NCI-H1105 (cell line): ENCODE data around the gene ENC1.

Experiments used
- DNase-seq: peaks from one replicate; lab custom pipeline; 2025; lab: John Stamatoyannopoulos, UW

Gene ENC1

DNA sequence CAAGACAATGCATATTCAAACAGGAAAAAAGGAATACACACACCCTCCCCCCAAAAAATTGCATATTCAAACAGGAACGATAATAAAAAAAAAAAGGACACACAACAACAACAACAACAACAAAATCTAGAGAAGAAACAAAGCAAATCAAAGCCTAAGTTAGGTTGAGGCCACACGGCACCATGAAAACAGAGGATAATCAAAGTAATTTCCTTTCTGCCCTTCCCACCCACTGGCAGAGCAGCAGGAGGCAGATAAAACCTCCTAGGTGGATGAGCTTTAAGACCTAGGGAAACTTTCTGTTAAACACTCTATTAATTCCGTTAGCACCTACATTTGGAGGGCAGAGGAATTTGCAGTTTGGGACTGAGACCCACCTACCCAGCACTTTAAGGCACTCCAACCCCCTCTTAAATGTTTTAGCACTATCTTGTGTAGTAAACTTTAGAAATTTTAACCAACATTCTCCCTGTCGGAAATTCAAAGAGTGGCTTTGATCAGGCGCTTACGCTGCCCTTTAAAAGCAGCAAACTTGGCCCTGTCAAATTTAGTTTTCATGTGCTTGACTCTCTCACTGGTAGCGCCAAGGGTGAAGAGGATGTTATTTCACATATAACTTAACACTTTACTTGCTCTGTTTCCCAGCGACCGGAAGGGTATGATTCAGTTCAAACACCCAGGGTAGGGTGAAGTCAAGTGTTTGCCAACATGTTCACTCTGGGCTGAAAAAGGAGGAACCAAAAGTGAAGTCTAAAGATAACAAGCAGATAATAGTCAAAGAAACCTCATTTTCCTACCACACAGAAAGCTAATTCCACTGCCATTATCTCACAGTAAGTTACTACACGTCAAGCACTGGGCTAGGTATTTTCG, 9.2 kb downstream of the ENC1 start:
- no peak for DNase-seq

GRCh38 chr5:74630453-74631066, 10.0 kb downstream of the ENC1 start:
- DNase-seq, result no peak

- DNase-seq, result no peak
Measured at GRCh38 chr5:74629326-74629725, 11.2 kb downstream of the ENC1 start.

DNA sequence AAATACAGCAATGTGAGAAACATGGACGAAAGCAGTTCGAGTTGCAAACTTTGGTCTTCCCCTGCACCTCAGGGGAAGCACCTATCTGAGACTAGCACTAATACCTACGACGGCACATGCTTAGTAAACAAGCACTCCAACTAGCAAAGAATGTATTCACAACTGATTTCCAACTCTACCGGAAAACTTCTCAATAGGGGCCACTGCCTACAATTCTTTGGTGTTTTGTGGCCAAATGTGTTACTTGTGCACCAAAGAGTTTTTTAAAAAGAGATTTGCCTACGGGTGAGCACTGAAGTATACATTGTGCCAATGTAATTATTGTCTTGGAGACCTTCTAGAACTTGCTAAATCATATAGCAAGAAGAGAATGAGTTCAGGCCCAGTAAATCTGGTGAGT, 12.2 kb downstream of the ENC1 start:
- DNase-seq, result no peak

DNA sequence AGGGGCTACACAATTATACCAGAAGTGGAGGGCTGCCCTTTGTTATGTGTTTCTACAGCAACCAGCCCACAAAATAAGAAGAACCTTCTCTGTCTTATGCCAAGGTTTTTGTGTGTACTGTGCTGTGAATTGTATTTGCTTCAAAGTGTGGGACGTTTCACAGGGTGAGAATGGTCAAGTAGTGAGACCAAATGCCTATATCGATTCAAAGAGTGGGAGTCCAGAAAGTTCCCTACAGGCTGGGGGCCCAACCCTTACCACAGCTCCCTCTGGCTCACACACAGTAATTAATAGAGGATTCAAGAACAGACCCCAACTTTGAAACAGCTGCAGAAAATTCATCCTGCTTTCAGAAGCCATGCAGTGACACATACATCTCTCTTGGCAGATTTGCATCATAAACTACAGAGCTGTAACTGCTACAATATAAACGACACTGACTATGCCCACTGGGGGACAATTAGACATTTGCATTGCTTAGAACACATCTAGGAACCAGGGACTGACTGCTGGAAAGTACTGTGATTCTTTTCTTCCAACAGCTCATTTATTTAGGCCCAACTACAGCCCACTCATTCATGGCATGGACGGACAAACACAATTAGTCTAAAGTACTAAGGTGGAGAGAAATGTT, 12.8 kb downstream of the ENC1 start:
- DNase-seq, result no peak

GRCh38 chr5:74626386-74627222, 13.9 kb downstream of the ENC1 start:
- no peak for DNase-seq

GRCh38 chr5:74625742-74626241, 14.7 kb downstream of the ENC1 start:
- no peak for DNase-seq

- no peak for DNase-seq
Measured at GRCh38 chr5:74624931-74625505, 15.5 kb downstream of the ENC1 start.

GRCh38 chr5:74624501-74624900, 16.0 kb downstream of the ENC1 start:
- DNase-seq, result no peak

- DNase-seq, result no peak
Measured at GRCh38 chr5:74623748-74624408, 16.6 kb downstream of the ENC1 start.

DNA sequence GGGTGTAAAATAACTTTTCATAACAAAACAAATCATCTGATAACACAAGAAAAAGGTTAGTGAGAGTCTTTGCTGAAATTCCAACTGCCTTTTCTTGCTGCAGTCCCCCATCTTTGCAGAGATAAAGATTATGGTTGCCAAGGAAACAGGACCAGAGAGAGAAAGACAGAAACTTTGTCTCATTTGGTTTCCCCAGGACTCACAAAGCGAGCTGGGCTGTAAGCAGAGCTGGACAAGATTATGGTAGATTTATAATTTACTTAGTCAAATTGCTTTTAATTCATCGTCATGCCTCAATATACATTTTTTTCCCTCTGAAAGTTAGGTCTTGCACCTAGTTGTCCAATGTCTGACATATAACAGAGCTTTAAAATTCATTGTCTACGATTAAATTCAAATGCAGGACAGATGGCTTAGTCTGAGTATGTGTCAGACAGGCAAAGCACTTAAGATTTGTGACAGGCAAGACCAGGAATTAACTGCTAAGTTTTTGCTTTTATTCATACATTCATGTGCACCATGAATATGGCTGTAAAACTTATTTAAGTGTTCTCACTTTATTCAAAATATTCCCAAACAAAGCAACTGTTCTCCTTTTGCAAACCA, 17.4 kb downstream of the ENC1 start:
- DNase-seq, result no peak

GRCh38 chr5:74622122-74622521, 18.4 kb downstream of the ENC1 start:
- DNase-seq, result no peak

GRCh38 chr5:74621492-74621891, 19.0 kb downstream of the ENC1 start:
- DNase-seq, result no peak

GRCh38 chr5:74619308-74619707, 21.2 kb downstream of the ENC1 start:
- DNase-seq, result no peak

DNA sequence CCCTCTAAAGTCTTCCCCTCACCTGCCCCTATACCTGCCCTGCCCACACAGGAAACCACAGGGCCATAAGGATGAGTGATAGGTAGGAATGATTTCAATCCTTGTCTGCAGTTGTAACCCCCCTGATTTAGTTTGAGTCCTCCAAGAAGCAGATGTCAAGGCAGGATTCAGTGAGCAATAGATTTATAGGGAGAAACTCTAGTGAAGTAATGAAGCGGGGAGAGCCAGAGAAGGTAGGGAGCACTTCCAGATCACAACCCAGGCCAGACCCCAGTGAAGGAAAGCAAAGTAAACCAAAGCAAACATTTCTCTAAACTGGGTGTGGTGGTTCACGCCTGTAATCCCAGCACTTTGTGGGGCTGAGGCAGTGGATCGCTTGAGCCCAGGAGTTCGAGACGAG, 22.4 kb downstream of the ENC1 start:
- no peak for DNase-seq

DNA sequence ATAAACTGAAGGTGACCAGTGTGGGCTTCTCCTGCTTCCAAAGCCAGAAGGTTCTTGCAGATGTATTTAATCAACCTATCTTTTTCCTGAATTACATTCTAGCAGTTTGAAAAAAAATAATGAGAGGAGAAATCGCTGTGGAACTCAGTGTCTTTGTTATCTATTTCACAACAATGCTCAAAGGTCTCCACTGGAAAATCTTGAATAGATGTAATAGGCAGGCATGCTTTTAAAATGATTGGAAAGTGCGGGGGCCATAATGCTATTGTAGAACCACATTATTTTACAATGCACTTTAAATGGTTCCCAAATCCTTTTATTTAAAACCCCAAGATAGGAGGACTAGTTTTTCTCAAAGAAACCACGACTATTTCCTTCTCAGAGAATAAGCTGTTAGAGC, 23.3 kb downstream of the ENC1 start:
- no peak for DNase-seq

- no peak for DNase-seq
Measured at GRCh38 chr5:74616236-74617146, 24.0 kb downstream of the ENC1 start.

- no peak for DNase-seq
Measured at GRCh38 chr5:74613283-74613682, 27.2 kb downstream of the ENC1 start.

- DNase-seq, result no peak
Measured at GRCh38 chr5:74612045-74612444, 28.5 kb downstream of the ENC1 start.
